HG03095 (cell line): ENCODE measurements around the gene KIFBP.
"Not testable (repeated sequence)": the region's sequence is repeated elsewhere in the genome, so short reads cannot be mapped to it uniquely, and the experiment has no call there.

ENCODE experiments used
- ATAC-seq: cut with Tn5 transposase; IDR thresholded peaks from one replicate; pipeline ENCODE4 v1.9.1; 2021; ENCODE audit warnings: moderate library complexity; ENCODE audit not compliant: unreplicated experiment

The KIFBP gene

GRCh38 chr10:68992636-68993440 is 4.2 kb downstream of the KIFBP start:
- no peak for ATAC-seq

GRCh38 chr10:68997211-68997610 is 8.6 kb downstream of the KIFBP start:
- peak; percentile 34 for ATAC-seq

- no peak for ATAC-seq
These were observed 16.2 kb downstream of the KIFBP start for GRCh38 chr10:69004821-69005220.

GRCh38 chr10:69005704-69006485 is 17.3 kb downstream of the KIFBP start:
- no peak for ATAC-seq

GRCh38 chr10:69007260-69007659 is 18.7 kb downstream of the KIFBP start:
- ATAC-seq = no peak

- no peak for ATAC-seq
These were observed 20.8 kb downstream of the KIFBP start for GRCh38 chr10:69009360-69009759.

GRCh38 chr10:69010151-69010640 is 21.6 kb downstream of the KIFBP start:
- no peak for ATAC-seq

GRCh38 chr10:69012778-69013177 is 24.2 kb downstream of the KIFBP start:
- ATAC-seq = not testable (repeated sequence)

GRCh38 chr10:69014171-69014570 is 25.6 kb downstream of the KIFBP start:
- ATAC-seq = no peak

GRCh38 chr10:69018613-69019012 is 30.0 kb downstream of the KIFBP start:
- no peak for ATAC-seq

- ATAC-seq = no peak
These were observed 34.0 kb downstream of the KIFBP start for GRCh38 chr10:69022611-69023010.

- no peak for ATAC-seq
These were observed 36.8 kb downstream of the KIFBP start for GRCh38 chr10:69025370-69025896.

GRCh38 chr10:69033256-69033655 is 44.7 kb downstream of the KIFBP start:
- no peak for ATAC-seq

GRCh38 chr10:69037489-69037888 is 48.9 kb downstream of the KIFBP start:
- no peak for ATAC-seq

GRCh38 chr10:69040904-69041303 is 52.3 kb downstream of the KIFBP start:
- ATAC-seq = not testable (repeated sequence)

- no peak for ATAC-seq
These were observed 53.8 kb downstream of the KIFBP start for GRCh38 chr10:69042417-69042816.

GRCh38 chr10:69042838-69043237 is 54.2 kb downstream of the KIFBP start:
- ATAC-seq = no peak

GRCh38 chr10:69043931-69044531 is 55.4 kb downstream of the KIFBP start:
- no peak for ATAC-seq

GRCh38 chr10:69044546-69044945 is 55.9 kb downstream of the KIFBP start:
- ATAC-seq = no peak

GRCh38 chr10:69045441-69046300 is 57.1 kb downstream of the KIFBP start:
- ATAC-seq = peak; percentile 58
